Measurements from ENCODE around the gene VWA7.

VWA7 gene

GRCh38 chr6:31717499-31718222 lies 59.5 kb downstream of the VWA7 start:
- in situ Hi-C loops (cut with HindIII; ENCODE audit: low pct_ligation_motif_present, low sequenced_read_pairs), result no loop called here
- TF ChIP-seq CTCF (IDR thresholded peaks at IDR 0.05; ENCODE audit: low read depth, low read length, missing control alignments), result no peak
- H3K36me3 ChIP-seq (replicated peaks), result no peaks in the 10 kb centered on the region
- no peak overlapping the region for H3K4me3 ChIP-seq (ENCODE audit: low read depth, low read length)
- no peak for DNase-seq
- H3K27me3 ChIP-seq (replicated peaks), result no peaks in the 10 kb centered on the region
- H3K27ac ChIP-seq, result no peak overlapping the region

All from brain microvascular endothelial cell (primary cell).